ENCODE results near the gene RTTN.

The RTTN gene

GRCh38 chr18:70086085-70086484 lies 119.4 kb downstream of the RTTN start:
- DNase-seq (ENCODE audit: low read depth), result no peak
- no peak overlapping the region for H3K4me3 ChIP-seq (ENCODE audit: low read depth, low read length)
- TF ChIP-seq CTCF (IDR thresholded peaks at IDR 0.05; ENCODE audit: control insufficient read depth, extremely low read depth, insufficient read depth), result no peak

GRCh38 chr18:70085641-70086040 lies 119.8 kb downstream of the RTTN start:
- no peak overlapping the region for H3K4me3 ChIP-seq (ENCODE audit: low read depth, low read length)
- TF ChIP-seq CTCF (IDR thresholded peaks at IDR 0.05; ENCODE audit: control insufficient read depth, extremely low read depth, insufficient read depth), result no peak
- no peak for DNase-seq (ENCODE audit: low read depth)

GRCh38 chr18:70082430-70082829 lies 123.1 kb downstream of the RTTN start:
- H3K4me3 ChIP-seq (ENCODE audit: low read depth, low read length), result no peak overlapping the region
- DNase-seq (ENCODE audit: low read depth), result no peak
- TF ChIP-seq CTCF (IDR thresholded peaks at IDR 0.05; ENCODE audit: control insufficient read depth, extremely low read depth, insufficient read depth), result no peak

- no peak overlapping the region for H3K4me3 ChIP-seq (ENCODE audit: low read depth, low read length)
Measured at GRCh38 chr18:70078106-70078505, 127.4 kb downstream of the RTTN start.

GRCh38 chr18:70075906-70076305 lies 129.6 kb downstream of the RTTN start:
- no peak overlapping the region for H3K4me3 ChIP-seq (ENCODE audit: low read depth, low read length)
- no peak for DNase-seq (ENCODE audit: low read depth)
- TF ChIP-seq CTCF (IDR thresholded peaks at IDR 0.05; ENCODE audit: control insufficient read depth, extremely low read depth, insufficient read depth), result no peak

More at GRCh38 chr18:70078106-70078505, 127.4 kb downstream of the RTTN start:
- DNase-seq (ENCODE audit: low read depth), result no peak
- no peak for TF ChIP-seq CTCF (IDR thresholded peaks at IDR 0.05; ENCODE audit: control insufficient read depth, extremely low read depth, insufficient read depth)

- no peak for TF ChIP-seq CTCF (IDR thresholded peaks at IDR 0.05; ENCODE audit: control insufficient read depth, extremely low read depth, insufficient read depth)
- DNase-seq (ENCODE audit: low read depth), result no peak
- H3K4me3 ChIP-seq (ENCODE audit: low read depth, low read length), result no peak overlapping the region
Measured at GRCh38 chr18:70074116-70074515, 131.4 kb downstream of the RTTN start.

GRCh38 chr18:70073432-70073831 lies 132.1 kb downstream of the RTTN start:
- H3K4me3 ChIP-seq (ENCODE audit: low read depth, low read length), result no peak overlapping the region
- TF ChIP-seq CTCF (IDR thresholded peaks at IDR 0.05; ENCODE audit: control insufficient read depth, extremely low read depth, insufficient read depth), result no peak
- no peak for DNase-seq (ENCODE audit: low read depth)
